Measurements from ENCODE around the gene BHLHE40. TPM values are rescaled to one million over a fixed set of nuclear protein-coding genes. Genes with fewer than 3 reads are reported as not detected.

The BHLHE40 gene
- total and polyA plus RNA-seq, 2 of the 8 experiments (the other 6 are each of a cell fraction or from before 2014, with no cell fraction given) = 1.5 to 2.2 TPM

- no peak for TF ChIP-seq CHD7 (IDR thresholded peaks at IDR 0.05; ENCODE audit: insufficient replicate concordance, low read length)
- TF ChIP-seq PHF8 (conservative IDR thresholded peaks at IDR 0.05; ENCODE audit: low read depth, low read length) = no peak
- TF ChIP-seq SP4 (IDR thresholded peaks at IDR 0.05; ENCODE audit: low read length) = no peak
- TF ChIP-seq YY1 (IDR thresholded peaks at IDR 0.05; ENCODE audit: low read depth, low read length) = no peak
- no peak for TF ChIP-seq JUN (IDR thresholded peaks at IDR 0.05; ENCODE audit: low read depth, low read length)
- TF ChIP-seq POU5F1 (IDR thresholded peaks at IDR 0.05; ENCODE audit: low read depth, low read length) = no peak
- TF ChIP-seq CHD1 (IDR thresholded peaks at IDR 0.05; ENCODE audit: low read depth, low read length) = no peak
- TF ChIP-seq TEAD4 (IDR thresholded peaks at IDR 0.05; ENCODE audit: low read depth, low read length) = no peak
- TF ChIP-seq ASH2L (IDR thresholded peaks at IDR 0.05; ENCODE audit: low read length) = no peak
Observed at GRCh38 chr3:4992118-4992517, 12.9 kb downstream of the BHLHE40 start (continued).
